GM23338 (cell line): Measurements from ENCODE around the gene RAD51C. TPM values are rescaled to one million over a fixed set of nuclear protein-coding genes. Genes with fewer than 3 reads are reported as not detected.

Source experiments
- ATAC-seq: fragments of 200-7000 bp; cut with Tn5 transposase; 3 replicates; pipeline ENCODE4 v1.9.1; 2020
- DNase-seq: peaks from one replicate; pipeline ENCODE4 v3.0.0-alpha.2; 2015; ENCODE audit warnings: low spot score
- H2AFZ ChIP-seq: fragments of 200-600 bp; sonication (generic); 2 replicates; pipeline ENCODE4 v1.8.0; 2016; ENCODE audit warnings: antibody characterized with exemption, mild to moderate bottlenecking, moderate library complexity
- H3F3A ChIP-seq: fragments of 200-600 bp; sonication (generic); replicated peaks from 2 replicates; pipeline ENCODE4 v1.8.0; 2017; ENCODE audit warnings: antibody characterized with exemption, mixed run types, low read depth
- H3K27ac ChIP-seq: fragments of 200-600 bp; sonication (generic); 2 replicates; pipeline ENCODE4 v1.6.1; 2016; ENCODE audit warnings: low read depth
- H3K27me3 ChIP-seq: fragments of 200-600 bp; sonication (generic); 2 replicates; pipeline ENCODE4 v1.8.0; 2016; ENCODE audit warnings: mild to moderate bottlenecking, mixed run types, moderate library complexity; ENCODE audit not compliant: insufficient read depth
- H3K36me3 ChIP-seq: fragments of 200-600 bp; sonication (generic); 2 replicates; pipeline ENCODE4 v1.8.0; 2016; ENCODE audit warnings: mild to moderate bottlenecking; ENCODE audit not compliant: insufficient read depth
- H3K4me1 ChIP-seq: fragments of 200-600 bp; sonication (generic); 2 replicates; pipeline ENCODE4 v1.8.0; 2016; ENCODE audit warnings: mild to moderate bottlenecking, moderate library complexity; ENCODE audit not compliant: insufficient read depth
- H3K4me2 ChIP-seq: fragments of 200-600 bp; sonication (generic); 2 replicates; pipeline ENCODE4 v1.7.1; 2017; ENCODE audit warnings: mixed run types
- H3K4me3 ChIP-seq: fragments of 200-600 bp; sonication (generic); 2 replicates; pipeline ENCODE4 v1.6.1; 2016; ENCODE audit warnings: mixed run types
- H3K79me2 ChIP-seq: fragments of 200-600 bp; sonication (generic); replicated peaks from 2 replicates; pipeline ENCODE4 v1.8.0; 2017; ENCODE audit warnings: mild to moderate bottlenecking; ENCODE audit not compliant: insufficient read depth
- H3K9me2 ChIP-seq: fragments of 200-600 bp; sonication (generic); 2 replicates; pipeline ENCODE4 v1.8.0; 2017; ENCODE audit not compliant: insufficient read depth
- H4K20me1 ChIP-seq: fragments of 200-600 bp; sonication (generic); replicated peaks from 2 replicates; pipeline ENCODE4 v1.8.0; 2017; ENCODE audit warnings: mild to moderate bottlenecking; ENCODE audit not compliant: insufficient read depth
- H3K27ac Mint-ChIP-seq: 2 replicates; pipeline ENCODE4 v1.8.0; 2020; ENCODE audit warnings: inconsistent platforms, mild to moderate bottlenecking, moderate library complexity, mixed read lengths
- H3K27me3 Mint-ChIP-seq: 3 replicates; pipeline ENCODE4 v1.8.0; 2022; ENCODE audit warnings: low read depth, mild to moderate bottlenecking, moderate library complexity, mixed read lengths, inconsistent platforms; ENCODE audit not compliant: insufficient read depth, poor library complexity
- H3K36me3 Mint-ChIP-seq: 3 replicates; pipeline ENCODE4 v1.8.0; 2021; ENCODE audit warnings: low read depth, mild to moderate bottlenecking, inconsistent platforms, moderate library complexity, mixed read lengths
- H3K4me1 Mint-ChIP-seq: 3 replicates; pipeline ENCODE4 v1.8.0; 2020; ENCODE audit warnings: mild to moderate bottlenecking, inconsistent platforms, mixed read lengths
- H3K4me3 Mint-ChIP-seq: 3 replicates; pipeline ENCODE4 v1.8.0; 2021; ENCODE audit warnings: moderate library complexity, mild to moderate bottlenecking, inconsistent platforms, mixed read lengths
- H3K9me3 Mint-ChIP-seq: 3 replicates; pipeline ENCODE4 v1.8.0; 2020; ENCODE audit warnings: moderate library complexity, mild to moderate bottlenecking, inconsistent platforms, mixed read lengths
- CREB1 ChIP-seq: fragments of 250-450 bp; sonication (Bioruptor Pico); IDR thresholded peaks from 2 replicates; pipeline ENCODE4 v1.5.0; 2020; ENCODE audit warnings: low read depth, mild to moderate bottlenecking, moderate library complexity
- CTCF ChIP-seq, 2 experiments: fragments of 200-600 bp in 1 of 2; sonication (generic) in 1 of 2; conservative IDR thresholded peaks; 2 replicates each; pipeline versions ENCODE4 v1.5.1 to v1.6.1; 2016 to 2017; ENCODE audit warnings: antibody characterized with exemption in 2 of 2, low read depth in 2 of 2, mild to moderate bottlenecking in 2 of 2, moderate library complexity in 1 of 2
- ETS1 ChIP-seq: IDR thresholded peaks from 2 replicates; pipeline ENCODE4 v1.6.1; 2016; ENCODE audit warnings: antibody characterized with exemption
- NANOG ChIP-seq: IDR thresholded peaks from 2 replicates; pipeline ENCODE4 v1.6.1; 2016; ENCODE audit warnings: antibody characterized with exemption, borderline replicate concordance
- POLR2AphosphoS5 ChIP-seq: IDR thresholded peaks from 2 replicates; pipeline ENCODE4 v1.6.1; 2016; ENCODE audit warnings: antibody characterized with exemption, low read depth
- ZNF114 ChIP-seq: fragments of 250-450 bp; sonication (Bioruptor Pico); IDR thresholded peaks from 2 replicates; pipeline ENCODE4 v1.5.0; 2020; ENCODE audit warnings: mild to moderate bottlenecking, moderate library complexity
- ZNF462 ChIP-seq: fragments of 250-450 bp; sonication (Bioruptor Pico); IDR thresholded peaks from 2 replicates; pipeline ENCODE4 v1.5.0; 2020; ENCODE audit warnings: mild to moderate bottlenecking, moderate library complexity
- long read RNA-seq: library from polyadenylated mRNA; unstranded; transcript quantifications from one replicate; pipeline ENCODE4 v2.0.0, GENCODE V29; 2020; ENCODE audit not compliant: unreplicated experiment
- polyA plus RNA-seq: library from polyadenylated mRNA; unstranded; fragments of >200 nt; fragmentation: Nextera tagmentation; extraction: Ambion mirVana; gene quantifications from 2 replicates; pipeline ENCODE4 v1.2.1, GENCODE V29; 2016
- total RNA-seq: library from RNA; depleted of rRNA; stranded (reverse); fragments of >200 nt; shearing (Covaris generic); gene quantifications from 2 replicates; pipeline ENCODE4 v1.2.3, GENCODE V29; 2014; rRNA removed

The RAD51C gene
- total RNA-seq, result 9.3 and 19.6 TPM in 2 replicates
- 25.5 and 33.6 TPM in 2 replicates for polyA plus RNA-seq
- long read RNA-seq, transcript RAD51C-201 (9 exons, 2,591 nt), result major isoform, 6 of 10 reads
- long read RNA-seq, partial matches to known transcripts, result 0 of 10 reads
- long read RNA-seq, other reads (novel, unspliced or antisense), result 3 of 10 reads

GRCh38 chr17:58692239-58693055 is at the start of gene RAD51C:
RAD51C (plus strand) TSS chr17:58692602; CDS start chr17:58692644, 42 bp downstream.
- Histone ChIP-seq H3K36me3 (no peaks in the 10 kb centered on the region), H3K27ac (peak within 1 kb of the TSS; percentile 30; the same call in 1 of the 2 replicates), H3K4me1 (peaks cover 3% of the 10 kb centered on the region; the same call in 1 of the 2 replicates), H3K4me3 (peak within 1 kb of the TSS; percentile 51), H2AFZ (peak within 1 kb of the TSS; percentile 100), H3F3A (0 out of 2 replicates have a peak, but pooled peaks cover 3% of the 10 kb centered on the region), H3K79me2 (no peaks in the 10 kb centered on the region), H4K20me1 (no peaks in the 10 kb centered on the region), H3K4me2 (peak within 1 kb of the TSS; percentile 81), H3K9me2 (no peaks in the 10 kb centered on the region), H3K27me3 (no peaks in the 10 kb centered on the region)
- H3K27ac Mint-ChIP-seq, result peak within 1 kb of the TSS; percentile 57; the same call in 1 of the 2 replicates
- H3K4me1 Mint-ChIP-seq, result peaks cover 7% of the 10 kb centered on the region
- peaks cover 6% of the 10 kb centered on the region for H3K27me3 Mint-ChIP-seq
- no peak for TF ChIP-seq CTCF (conservative IDR thresholded peaks at IDR 0.05; ENCODE audit: low read depth in 2 of 2)
- TF ChIP-seq CREB1 (CRISPR knock-in tag), result peak; percentile 91
- peak; percentile 64 for TF ChIP-seq POLR2AphosphoS5
- H3K4me3 Mint-ChIP-seq, result peak within 1 kb of the TSS; percentile 72
- DNase-seq (peak; percentile 84), ATAC-seq (peak; percentile 94)
- no peaks in the 10 kb centered on the region; the same call in 2 of the 3 replicates for H3K36me3 Mint-ChIP-seq
- H3K9me3 Mint-ChIP-seq, result no peaks in the 10 kb centered on the region

GRCh38 chr17:58643147-58643546 is 49.3 kb upstream of the RAD51C start:
- no peaks in the 10 kb centered on the region for H3K79me2 ChIP-seq
- H3K27me3 Mint-ChIP-seq, result peaks cover 3% of the 10 kb centered on the region
- no peaks in the 10 kb centered on the region for H3F3A ChIP-seq
- no peak overlapping the region for H3K4me2 ChIP-seq
- DNase-seq (no peak), ATAC-seq (no peak)
- H3K27me3 ChIP-seq, result no peaks in the 10 kb centered on the region
- no peak overlapping the region for H3K27ac ChIP-seq
- 0 out of 3 replicates have a peak, but pooled peaks cover 3% of the 10 kb centered on the region for H3K4me1 Mint-ChIP-seq
- no peaks in the 10 kb centered on the region for H4K20me1 ChIP-seq
- no peaks in the 10 kb centered on the region for H3K36me3 ChIP-seq
- H3K4me1 ChIP-seq, result no peaks in the 10 kb centered on the region
- H3K36me3 Mint-ChIP-seq, result no peaks in the 10 kb centered on the region
- H2AFZ ChIP-seq, result no peak overlapping the region
- H3K9me2 ChIP-seq, result no peaks in the 10 kb centered on the region
- no peak overlapping the region for H3K4me3 Mint-ChIP-seq
- no peaks in the 10 kb centered on the region for H3K9me3 Mint-ChIP-seq
- H3K27ac Mint-ChIP-seq, result no peak overlapping the region
- no peak overlapping the region for H3K4me3 ChIP-seq
- no peak for TF ChIP-seq CTCF (conservative IDR thresholded peaks at IDR 0.05; ENCODE audit: low read depth in 2 of 2)
- no peak for TF ChIP-seq CREB1 (CRISPR knock-in tag)
- no peak for TF ChIP-seq POLR2AphosphoS5
- TF ChIP-seq NANOG, result no peak
- TF ChIP-seq ZNF462 (CRISPR knock-in tag), result no peak
- TF ChIP-seq ETS1, result no peak
- TF ChIP-seq ZNF114, result no peak
